BJ (cell line): ENCODE data around the gene UBE2N. TPM values are rescaled to one million over a fixed set of nuclear protein-coding genes. Genes with fewer than 3 reads are reported as not detected.

Source experiments
- CTCF ChIA-PET: fragments of 350-600 bp; formaldehyde crosslinking; extraction: SDS; loops from one replicate; lab custom pipeline; 2021; ENCODE audit warnings: antibody characterized with exemption, inconsistent platforms; lab: Yijun Ruan, JAX
- POLR2A ChIA-PET: fragments of 300-600 bp; sonication (Branson Sonifier 250); formaldehyde crosslinking; extraction: SDS; loops from one replicate; lab custom pipeline; 2021; ENCODE audit warnings: antibody characterized with exemption; lab: Charles Lee
- DNase-seq: peaks from one replicate; pipeline ENCODE4 v3.0.0-alpha.2; 2011; ENCODE audit warnings: low read depth
- H3K27me3 ChIP-seq: 2 replicates; pipeline ENCODE4 v1.6.0; 2011; ENCODE audit warnings: low read length; ENCODE audit not compliant: control insufficient read depth, insufficient read depth
- H3K36me3 ChIP-seq: 2 replicates; pipeline ENCODE4 v1.5.1; 2011; ENCODE audit warnings: low read length; ENCODE audit not compliant: control insufficient read depth, insufficient read depth
- H3K4me3 ChIP-seq: 2 replicates; pipeline ENCODE4 v1.5.1; 2011; ENCODE audit warnings: low read depth, mild to moderate bottlenecking, control low read depth, low read length
- polyA minus RNA-seq: library from RNA; depleted of rRNA, polyadenylated mRNA; stranded (reverse); fragments of >200 nt; gene quantifications from 2 replicates; pipeline ENCODE4 v1.2.3, GENCODE V29; 2011; rRNA and poly(A)+ RNA removed
- polyA plus RNA-seq: library from polyadenylated mRNA; depleted of rRNA; stranded (reverse); fragments of >200 nt; gene quantifications from 2 replicates; pipeline ENCODE4 v1.2.3, GENCODE V29; 2011; rRNA removed
- TF ChIP-seq, protein P1 (sequence below): IDR thresholded peaks from 2 replicates; pipeline ENCODE4 v1.5.1; 2011; ENCODE audit warnings: low read depth, mild to moderate bottlenecking, control low read depth, inconsistent platforms, low read length, moderate library complexity; ENCODE audit not compliant: insufficient read depth

UBE2N gene, protein sequence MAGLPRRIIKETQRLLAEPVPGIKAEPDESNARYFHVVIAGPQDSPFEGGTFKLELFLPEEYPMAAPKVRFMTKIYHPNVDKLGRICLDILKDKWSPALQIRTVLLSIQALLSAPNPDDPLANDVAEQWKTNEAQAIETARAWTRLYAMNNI
- 182 and 184 TPM in 2 replicates for polyA plus RNA-seq
- 40.9 and 61.5 TPM in 2 replicates for polyA minus RNA-seq

DNA sequence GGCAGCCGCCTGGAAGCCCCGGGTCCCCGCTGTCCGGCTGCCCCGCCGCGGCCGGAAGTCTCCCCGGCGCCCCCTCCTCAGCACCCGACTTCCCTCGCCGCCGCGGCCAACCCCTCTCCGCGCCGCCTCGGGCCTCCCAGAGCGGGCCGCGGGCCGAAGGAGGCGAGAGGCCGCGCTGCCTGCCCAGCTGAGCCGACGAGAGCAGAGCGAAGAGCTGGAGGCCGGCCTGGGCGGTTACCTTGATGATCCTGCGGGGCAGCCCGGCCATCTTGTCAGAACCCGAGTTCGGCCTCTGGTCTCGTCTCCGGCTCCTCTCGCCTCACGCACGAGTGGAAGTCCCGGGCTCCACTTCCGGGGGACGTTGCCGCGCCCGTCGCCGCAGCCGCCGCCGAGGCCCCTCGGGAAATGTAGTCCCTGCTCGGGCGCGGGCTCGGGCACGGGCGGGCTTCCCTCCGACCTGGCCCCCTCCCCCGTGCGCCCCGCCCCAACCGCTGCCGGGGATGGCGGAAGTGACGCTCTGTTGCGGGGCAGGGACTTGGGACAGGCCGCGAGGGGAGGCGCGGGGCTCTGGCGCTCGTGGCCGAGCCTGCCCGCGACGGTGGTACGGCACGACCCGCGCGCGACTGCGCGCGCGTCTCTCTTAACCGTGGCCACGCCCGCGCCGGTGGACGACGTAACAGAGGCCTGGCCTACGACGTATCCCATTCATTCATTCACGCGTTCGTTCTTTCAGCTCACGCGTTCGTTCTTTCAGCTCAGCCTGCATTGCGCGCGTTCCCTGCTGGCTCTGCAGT lies at the start of gene UBE2N:
Gene UBE2N (minus strand): TSS at position 331 of the 794 bp plus-strand sequence. CDS start 63 bp downstream, at position 268.
- CTCF ChIA-PET: interaction anchor here (0.6 to 2.0 kb wide), 2 partner anchors 660 to 865 kb away, joined by 3 to 6 read pairs; no protein-coding TSS in a partner anchor
- POLR2A ChIA-PET: no interaction called here
- TF ChIP-seq, protein P1, sequence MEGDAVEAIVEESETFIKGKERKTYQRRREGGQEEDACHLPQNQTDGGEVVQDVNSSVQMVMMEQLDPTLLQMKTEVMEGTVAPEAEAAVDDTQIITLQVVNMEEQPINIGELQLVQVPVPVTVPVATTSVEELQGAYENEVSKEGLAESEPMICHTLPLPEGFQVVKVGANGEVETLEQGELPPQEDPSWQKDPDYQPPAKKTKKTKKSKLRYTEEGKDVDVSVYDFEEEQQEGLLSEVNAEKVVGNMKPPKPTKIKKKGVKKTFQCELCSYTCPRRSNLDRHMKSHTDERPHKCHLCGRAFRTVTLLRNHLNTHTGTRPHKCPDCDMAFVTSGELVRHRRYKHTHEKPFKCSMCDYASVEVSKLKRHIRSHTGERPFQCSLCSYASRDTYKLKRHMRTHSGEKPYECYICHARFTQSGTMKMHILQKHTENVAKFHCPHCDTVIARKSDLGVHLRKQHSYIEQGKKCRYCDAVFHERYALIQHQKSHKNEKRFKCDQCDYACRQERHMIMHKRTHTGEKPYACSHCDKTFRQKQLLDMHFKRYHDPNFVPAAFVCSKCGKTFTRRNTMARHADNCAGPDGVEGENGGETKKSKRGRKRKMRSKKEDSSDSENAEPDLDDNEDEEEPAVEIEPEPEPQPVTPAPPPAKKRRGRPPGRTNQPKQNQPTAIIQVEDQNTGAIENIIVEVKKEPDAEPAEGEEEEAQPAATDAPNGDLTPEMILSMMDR: no peak
- no peaks in the 10 kb centered on the region for H3K27me3 ChIP-seq
- no peaks in the 10 kb centered on the region for H3K36me3 ChIP-seq
- peak within 1 kb of the TSS; percentile 81 for H3K4me3 ChIP-seq
- peak; percentile 68 for DNase-seq

DNA sequence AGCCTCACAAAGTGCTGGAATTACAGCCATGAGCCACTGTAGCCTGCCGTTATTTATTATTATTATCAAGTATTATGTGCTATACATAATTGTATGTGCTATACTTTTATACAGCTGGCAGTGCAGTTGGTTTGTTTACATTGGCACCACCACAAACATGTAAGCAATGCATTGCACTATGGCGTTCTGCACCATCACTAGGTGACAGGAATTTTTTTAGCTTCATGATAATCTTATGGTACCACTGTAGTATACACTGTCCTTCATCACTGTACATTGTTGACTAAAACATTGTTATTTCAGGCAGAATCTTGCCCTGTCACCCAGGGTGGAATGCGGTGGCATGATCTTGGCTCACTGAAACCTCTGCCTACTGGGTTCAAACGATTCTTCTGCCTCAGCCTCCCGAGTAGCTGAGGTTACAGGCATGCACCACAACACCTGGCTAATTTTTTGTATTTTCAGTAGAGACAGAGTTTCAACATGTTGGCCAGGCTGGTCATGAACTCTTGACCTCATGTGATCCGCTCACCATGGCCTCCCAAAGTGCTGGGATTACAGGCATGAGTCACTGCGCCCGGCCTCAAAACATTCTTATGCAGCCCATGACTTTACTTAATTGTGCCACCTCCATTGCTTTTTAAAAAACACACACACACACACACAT lies 42.7 kb upstream of the UBE2N start:
- Histone ChIP-seq H3K36me3 (peaks cover 5% of the 10 kb centered on the region), H3K4me3 (no peak overlapping the region), H3K27me3 (no peaks in the 10 kb centered on the region)
- ChIA-PET POLR2A (no interaction called here), CTCF (interaction anchor here (0.5 to 2.1 kb wide), 8 partner anchors 9 to 642 kb away, joined by 3 to 7 read pairs (median 5); partner anchors contain the start of gene MRPL42)
- TF ChIP-seq, protein P1: no peak
- DNase-seq: no peak

DNA sequence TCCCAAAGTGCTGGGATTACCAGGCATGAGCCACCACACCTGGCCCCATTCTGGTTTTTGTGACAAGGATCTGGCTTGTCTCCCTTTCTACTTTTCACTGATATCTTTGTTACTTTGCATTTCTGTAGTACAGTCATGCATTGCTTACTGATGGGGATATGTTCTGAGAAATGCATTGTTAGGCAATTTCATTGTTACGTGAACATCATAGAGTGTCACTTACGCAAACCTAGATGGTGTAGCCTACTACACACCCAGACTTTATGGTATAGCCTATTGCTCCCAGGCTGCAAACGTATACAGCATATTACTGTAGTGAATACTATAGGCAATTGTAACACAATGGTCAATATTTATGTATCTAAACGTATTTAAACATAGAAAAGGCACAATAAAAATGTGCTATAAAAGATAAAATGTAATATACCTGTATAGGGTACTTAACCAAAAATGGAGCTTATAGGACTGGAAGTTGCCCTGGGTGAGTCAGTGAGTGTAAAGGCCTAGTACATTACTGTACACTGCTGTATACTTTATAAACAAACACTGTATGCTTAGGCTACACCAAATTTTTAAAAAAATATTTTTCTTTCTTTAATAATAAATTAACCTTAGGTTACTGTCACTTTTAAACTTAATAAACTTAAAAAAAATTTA lies 41.5 kb upstream of the UBE2N start:
- CTCF ChIA-PET: interaction anchor here (0.8 to 2.1 kb wide), 7 partner anchors 8 to 619 kb away, joined by 3 to 7 read pairs (median 5); partner anchors contain the start of gene MRPL42

DNA sequence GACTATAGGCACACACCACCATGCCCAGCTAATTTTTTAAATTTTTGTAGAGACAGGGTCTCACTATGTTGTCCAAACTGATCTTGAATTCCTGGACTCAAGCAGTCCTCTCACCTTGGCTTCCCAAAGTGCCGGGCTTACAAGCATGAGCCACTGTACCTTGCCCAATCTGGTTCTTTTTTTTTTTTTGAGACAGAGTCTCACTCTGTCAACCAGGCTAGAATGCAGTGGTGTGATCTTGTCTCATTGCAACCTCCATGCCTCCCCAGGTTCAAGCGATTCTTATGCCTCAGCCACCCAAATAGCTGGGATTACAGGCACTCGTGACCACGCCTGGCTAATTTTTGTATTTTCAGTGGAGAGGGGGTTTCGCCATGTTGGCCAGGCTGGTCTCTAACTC lies 41.0 kb upstream of the UBE2N start:
- ChIA-PET POLR2A (no interaction called here), CTCF (interaction anchor here (1.3 to 2.0 kb wide), 3 partner anchors 15 to 619 kb away, joined by 4 to 6 read pairs (median 5); partner anchors contain the start of gene MRPL42)
- DNase-seq: no peak
- no peak overlapping the region for H3K4me3 ChIP-seq
- peaks cover 4% of the 10 kb centered on the region for H3K36me3 ChIP-seq
- TF ChIP-seq, protein P1: no peak
- no peaks in the 10 kb centered on the region for H3K27me3 ChIP-seq

More for the DNA sequence above, 41.5 kb upstream of the UBE2N start:
- TF ChIP-seq, protein P1: no peak
- no peaks in the 10 kb centered on the region for H3K27me3 ChIP-seq
- no peak for DNase-seq
- POLR2A ChIA-PET: no interaction called here
- H3K4me3 ChIP-seq: no peak overlapping the region
- H3K36me3 ChIP-seq: peaks cover 5% of the 10 kb centered on the region
